ENCODE measurements around the gene LHFPL6. TPM values are rescaled to one million over a fixed set of nuclear protein-coding genes. Genes with fewer than 3 reads are reported as not detected.

The LHFPL6 gene
- total RNA-seq, 1 donor from 2014 or later, result 38.5 TPM

DNA sequence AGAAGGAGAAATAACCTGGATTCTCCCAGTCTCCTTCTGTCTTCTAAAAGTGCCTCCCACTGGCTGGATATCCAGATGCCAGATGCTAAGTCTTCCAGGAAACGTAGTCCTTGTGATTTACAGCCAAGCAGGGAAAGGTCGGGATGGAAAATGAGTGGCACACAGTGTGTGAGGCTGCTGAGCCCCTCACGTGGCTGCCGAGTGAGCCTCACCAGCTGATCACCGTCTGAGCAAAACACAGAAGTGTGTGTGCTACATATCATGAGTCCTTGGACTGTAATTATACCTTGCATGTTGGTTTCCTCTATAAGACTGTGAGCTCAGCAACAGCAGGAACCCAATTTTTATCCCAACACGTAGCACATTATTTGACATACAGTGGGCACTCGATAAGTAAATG, 15.1 kb downstream of the LHFPL6 start:
- H3K4me1 Mint-ChIP-seq (ENCODE audit: unreplicated experiment), result peaks cover 13% of the 10 kb centered on the region
- no peak overlapping the region for H3K27ac Mint-ChIP-seq (ENCODE audit: unreplicated experiment)
- H3K9me3 Mint-ChIP-seq (ENCODE audit: unreplicated experiment), result no peaks in the 10 kb centered on the region
- no peak overlapping the region for H3K4me3 Mint-ChIP-seq (ENCODE audit: unreplicated experiment)
- H3K27me3 Mint-ChIP-seq (ENCODE audit: unreplicated experiment), result no peaks in the 10 kb centered on the region
- H3K36me3 Mint-ChIP-seq (ENCODE audit: low read depth, unreplicated experiment), result no peaks in the 10 kb centered on the region
- TF ChIP-seq, protein P1, sequence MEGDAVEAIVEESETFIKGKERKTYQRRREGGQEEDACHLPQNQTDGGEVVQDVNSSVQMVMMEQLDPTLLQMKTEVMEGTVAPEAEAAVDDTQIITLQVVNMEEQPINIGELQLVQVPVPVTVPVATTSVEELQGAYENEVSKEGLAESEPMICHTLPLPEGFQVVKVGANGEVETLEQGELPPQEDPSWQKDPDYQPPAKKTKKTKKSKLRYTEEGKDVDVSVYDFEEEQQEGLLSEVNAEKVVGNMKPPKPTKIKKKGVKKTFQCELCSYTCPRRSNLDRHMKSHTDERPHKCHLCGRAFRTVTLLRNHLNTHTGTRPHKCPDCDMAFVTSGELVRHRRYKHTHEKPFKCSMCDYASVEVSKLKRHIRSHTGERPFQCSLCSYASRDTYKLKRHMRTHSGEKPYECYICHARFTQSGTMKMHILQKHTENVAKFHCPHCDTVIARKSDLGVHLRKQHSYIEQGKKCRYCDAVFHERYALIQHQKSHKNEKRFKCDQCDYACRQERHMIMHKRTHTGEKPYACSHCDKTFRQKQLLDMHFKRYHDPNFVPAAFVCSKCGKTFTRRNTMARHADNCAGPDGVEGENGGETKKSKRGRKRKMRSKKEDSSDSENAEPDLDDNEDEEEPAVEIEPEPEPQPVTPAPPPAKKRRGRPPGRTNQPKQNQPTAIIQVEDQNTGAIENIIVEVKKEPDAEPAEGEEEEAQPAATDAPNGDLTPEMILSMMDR (IDR thresholded peaks at IDR 0.05; ENCODE audit: unreplicated experiment), result no peak
- DNase-seq (ENCODE audit: low spot score), result no peak

DNA sequence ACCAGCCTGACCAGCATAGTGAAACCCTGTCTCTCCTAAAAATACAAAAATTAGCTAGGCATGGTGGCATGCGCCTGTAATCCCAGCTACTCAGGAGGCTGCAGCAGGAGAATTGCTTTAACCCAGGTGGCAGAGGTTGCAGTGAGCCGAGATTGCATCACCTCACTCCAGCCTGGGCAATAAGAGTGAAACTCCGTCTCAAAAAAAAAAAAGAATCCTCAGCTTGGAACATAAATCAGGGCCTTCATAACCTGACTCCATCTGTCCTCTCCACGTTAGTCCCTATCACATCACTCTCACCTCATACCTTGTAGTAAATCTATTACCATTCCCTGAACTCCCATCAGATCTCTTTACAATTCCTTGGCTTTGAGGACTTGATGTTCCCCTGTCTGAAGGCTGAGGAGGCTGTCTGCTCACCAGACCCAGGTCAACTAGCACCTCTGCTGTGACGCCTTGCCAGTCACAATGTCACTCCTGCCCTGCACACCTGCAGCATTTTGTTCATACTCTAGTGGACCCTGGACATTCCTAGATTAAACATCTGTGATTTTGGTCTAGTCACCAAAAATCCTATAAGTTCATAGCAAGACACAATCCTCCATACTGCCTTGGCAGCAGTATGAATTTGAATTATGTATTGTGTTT, 15.9 kb downstream of the LHFPL6 start:
- H3K36me3 Mint-ChIP-seq (ENCODE audit: low read depth, unreplicated experiment), result no peaks in the 10 kb centered on the region
- TF ChIP-seq, protein P1 (IDR thresholded peaks at IDR 0.05; ENCODE audit: unreplicated experiment), result no peak
- peaks cover 7% of the 10 kb centered on the region for H3K4me1 Mint-ChIP-seq (ENCODE audit: unreplicated experiment)
- no peaks in the 10 kb centered on the region for H3K27me3 Mint-ChIP-seq (ENCODE audit: unreplicated experiment)
- no peak overlapping the region for H3K4me3 Mint-ChIP-seq (ENCODE audit: unreplicated experiment)
- H3K27ac Mint-ChIP-seq (ENCODE audit: unreplicated experiment), result no peak overlapping the region
- H3K9me3 Mint-ChIP-seq (ENCODE audit: unreplicated experiment), result no peaks in the 10 kb centered on the region
- no peak for DNase-seq (ENCODE audit: low spot score)

DNA sequence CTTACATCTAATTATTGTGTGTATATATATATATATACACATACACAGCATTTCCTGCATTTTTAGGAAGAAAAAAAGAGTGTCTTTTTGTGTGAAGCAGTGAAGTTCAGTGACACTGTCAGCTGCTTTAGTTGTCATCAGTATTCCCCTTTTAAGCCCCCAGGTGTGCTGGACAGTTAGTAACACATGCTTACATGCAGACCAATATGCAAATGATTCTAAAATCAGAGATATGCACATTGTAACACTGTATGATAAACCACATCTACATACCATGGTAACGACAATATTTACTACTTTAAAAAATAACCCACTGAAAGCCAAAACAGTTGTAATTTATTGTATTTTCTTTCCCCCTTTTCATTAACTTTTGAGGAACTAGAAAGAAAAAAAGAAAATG, 16.8 kb downstream of the LHFPL6 start:
- no peak for DNase-seq (ENCODE audit: low spot score)
- Mint-ChIP-seq H3K9me3 (ENCODE audit: unreplicated experiment) (no peaks in the 10 kb centered on the region), H3K27me3 (ENCODE audit: unreplicated experiment) (no peaks in the 10 kb centered on the region), H3K36me3 (ENCODE audit: low read depth, unreplicated experiment) (no peaks in the 10 kb centered on the region), H3K4me1 (ENCODE audit: unreplicated experiment) (peaks cover 5% of the 10 kb centered on the region), H3K27ac (ENCODE audit: unreplicated experiment) (no peak overlapping the region), H3K4me3 (ENCODE audit: unreplicated experiment) (no peak overlapping the region)
- TF ChIP-seq, protein P1 (IDR thresholded peaks at IDR 0.05; ENCODE audit: unreplicated experiment), result no peak

DNA sequence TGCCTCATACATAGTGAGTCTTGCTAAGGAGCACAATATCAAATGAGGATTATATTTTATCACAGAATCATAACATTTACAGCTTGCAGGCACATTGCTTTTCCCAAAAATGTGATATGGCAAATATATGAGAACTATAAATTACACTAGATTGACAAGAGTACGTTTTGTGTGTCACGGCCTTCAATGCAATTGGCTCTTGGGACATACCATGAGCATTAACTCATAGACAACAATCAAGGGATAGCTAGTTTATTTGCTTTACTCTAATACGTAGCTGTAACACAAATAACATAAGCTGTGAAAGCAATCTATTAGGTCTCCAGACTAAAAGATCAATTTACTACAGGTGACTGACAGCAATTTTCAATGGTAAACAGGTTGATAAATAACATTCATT, 17.8 kb downstream of the LHFPL6 start:
- TF ChIP-seq, protein P1 (IDR thresholded peaks at IDR 0.05; ENCODE audit: unreplicated experiment), result no peak
- Mint-ChIP-seq H3K27me3 (ENCODE audit: unreplicated experiment) (no peaks in the 10 kb centered on the region), H3K4me1 (ENCODE audit: unreplicated experiment) (no peaks in the 10 kb centered on the region), H3K36me3 (ENCODE audit: low read depth, unreplicated experiment) (no peaks in the 10 kb centered on the region), H3K4me3 (ENCODE audit: unreplicated experiment) (no peak overlapping the region), H3K9me3 (ENCODE audit: unreplicated experiment) (no peaks in the 10 kb centered on the region), H3K27ac (ENCODE audit: unreplicated experiment) (no peak overlapping the region)
- DNase-seq (ENCODE audit: low spot score), result no peak

DNA sequence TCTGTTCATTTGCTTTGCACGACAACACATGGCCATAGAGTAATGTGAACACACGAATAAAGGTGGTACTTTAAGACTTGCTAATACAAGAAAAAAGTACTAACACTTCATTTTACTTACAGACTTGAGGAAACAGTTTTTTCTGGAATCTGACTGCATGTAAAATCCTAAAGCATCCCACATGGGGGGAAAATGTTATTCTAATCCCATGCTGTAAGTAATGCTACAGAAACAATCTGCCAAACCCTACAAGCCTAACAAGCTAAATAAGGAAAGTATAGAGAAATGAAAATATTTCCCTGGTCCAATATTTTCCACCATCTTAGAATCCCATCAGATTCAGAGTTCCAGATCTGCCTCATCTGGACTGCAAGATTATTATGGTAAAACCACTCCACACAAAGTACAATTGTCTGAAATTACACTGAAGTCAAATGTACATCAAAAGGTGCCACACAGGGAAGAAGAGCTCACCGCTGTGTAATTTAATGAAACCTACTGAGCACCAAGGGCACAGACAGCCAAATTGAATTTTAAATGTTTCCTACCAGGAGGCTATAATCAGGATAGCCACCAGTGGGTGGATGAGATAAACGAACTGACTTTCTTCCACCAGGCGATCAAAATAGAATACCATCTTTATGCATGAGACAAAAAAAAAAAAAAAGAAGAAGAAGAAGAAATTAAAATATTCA, 22.0 kb downstream of the LHFPL6 start:
- H3K4me1 Mint-ChIP-seq (ENCODE audit: unreplicated experiment), result peaks cover 8% of the 10 kb centered on the region
- H3K4me3 Mint-ChIP-seq (ENCODE audit: unreplicated experiment), result no peak overlapping the region
- TF ChIP-seq, protein P1 (IDR thresholded peaks at IDR 0.05; ENCODE audit: unreplicated experiment), result no peak
- no peaks in the 10 kb centered on the region for H3K9me3 Mint-ChIP-seq (ENCODE audit: unreplicated experiment)
- no peak for DNase-seq (ENCODE audit: low spot score)
- H3K27me3 Mint-ChIP-seq (ENCODE audit: unreplicated experiment), result peaks cover 2% of the 10 kb centered on the region
- H3K27ac Mint-ChIP-seq (ENCODE audit: unreplicated experiment), result no peak overlapping the region
- no peaks in the 10 kb centered on the region for H3K36me3 Mint-ChIP-seq (ENCODE audit: low read depth, unreplicated experiment)
